HG03342 (cell line): ENCODE data around the gene CREBRF.
"Not testable (repeated sequence)": the region's sequence is repeated elsewhere in the genome, so short reads cannot be mapped to it uniquely, and the experiment has no call there.

ENCODE experiments used
- ATAC-seq: cut with Tn5 transposase; IDR thresholded peaks from one replicate; pipeline ENCODE4 v1.9.1; 2021; ENCODE audit warnings: mild to moderate bottlenecking, moderate library complexity; ENCODE audit not compliant: unreplicated experiment

The CREBRF gene, protein sequence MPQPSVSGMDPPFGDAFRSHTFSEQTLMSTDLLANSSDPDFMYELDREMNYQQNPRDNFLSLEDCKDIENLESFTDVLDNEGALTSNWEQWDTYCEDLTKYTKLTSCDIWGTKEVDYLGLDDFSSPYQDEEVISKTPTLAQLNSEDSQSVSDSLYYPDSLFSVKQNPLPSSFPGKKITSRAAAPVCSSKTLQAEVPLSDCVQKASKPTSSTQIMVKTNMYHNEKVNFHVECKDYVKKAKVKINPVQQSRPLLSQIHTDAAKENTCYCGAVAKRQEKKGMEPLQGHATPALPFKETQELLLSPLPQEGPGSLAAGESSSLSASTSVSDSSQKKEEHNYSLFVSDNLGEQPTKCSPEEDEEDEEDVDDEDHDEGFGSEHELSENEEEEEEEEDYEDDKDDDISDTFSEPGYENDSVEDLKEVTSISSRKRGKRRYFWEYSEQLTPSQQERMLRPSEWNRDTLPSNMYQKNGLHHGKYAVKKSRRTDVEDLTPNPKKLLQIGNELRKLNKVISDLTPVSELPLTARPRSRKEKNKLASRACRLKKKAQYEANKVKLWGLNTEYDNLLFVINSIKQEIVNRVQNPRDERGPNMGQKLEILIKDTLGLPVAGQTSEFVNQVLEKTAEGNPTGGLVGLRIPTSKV

DNA sequence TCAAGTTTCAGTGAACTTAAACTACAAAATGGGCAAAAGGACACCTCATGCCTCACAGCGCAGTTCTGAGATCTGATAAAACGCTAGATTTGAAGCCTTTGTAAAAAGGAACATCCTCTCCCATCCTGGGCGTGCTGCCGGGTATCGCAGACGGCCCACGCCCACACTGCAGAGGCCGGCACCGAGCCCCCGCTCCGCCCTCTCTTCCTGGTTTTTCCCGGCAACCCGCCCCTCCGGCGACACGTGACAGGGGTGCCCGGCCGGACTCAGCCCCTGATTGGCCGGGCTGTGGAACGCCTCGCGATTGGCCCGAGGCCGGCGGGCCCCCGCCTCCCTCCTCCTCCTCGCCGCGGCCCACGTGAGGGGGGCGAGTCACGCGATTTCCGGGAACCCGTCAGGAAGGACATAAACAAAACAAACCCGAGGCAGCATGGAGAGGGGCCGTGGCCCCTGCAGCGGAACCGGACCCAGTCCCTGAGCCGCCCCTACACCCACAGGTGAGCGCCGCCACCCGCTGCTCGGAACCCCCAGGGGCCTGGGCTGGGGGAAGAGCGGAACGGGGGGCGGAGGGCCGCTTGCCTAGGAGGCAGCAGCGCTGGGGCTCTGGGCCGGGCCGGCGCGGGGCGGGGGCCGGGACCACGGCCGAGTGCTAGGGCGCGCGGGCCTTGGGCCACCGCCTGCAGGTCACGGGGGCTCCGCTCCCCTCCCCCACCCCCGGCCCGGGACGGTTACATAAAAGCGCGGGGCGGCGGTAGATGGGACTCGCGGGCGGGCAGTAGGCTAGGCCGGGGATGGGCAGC lies at the start of gene CREBRF:
TSS of gene CREBRF (plus strand) at position 370 of the 800 bp plus-strand sequence. CDS start 24,424 bp downstream, outside the sequence.
- ATAC-seq, result peak; percentile 73

- no peak for ATAC-seq
These were observed 46.1 kb upstream of the CREBRF start for GRCh38 chr5:173010021-173010420.

DNA sequence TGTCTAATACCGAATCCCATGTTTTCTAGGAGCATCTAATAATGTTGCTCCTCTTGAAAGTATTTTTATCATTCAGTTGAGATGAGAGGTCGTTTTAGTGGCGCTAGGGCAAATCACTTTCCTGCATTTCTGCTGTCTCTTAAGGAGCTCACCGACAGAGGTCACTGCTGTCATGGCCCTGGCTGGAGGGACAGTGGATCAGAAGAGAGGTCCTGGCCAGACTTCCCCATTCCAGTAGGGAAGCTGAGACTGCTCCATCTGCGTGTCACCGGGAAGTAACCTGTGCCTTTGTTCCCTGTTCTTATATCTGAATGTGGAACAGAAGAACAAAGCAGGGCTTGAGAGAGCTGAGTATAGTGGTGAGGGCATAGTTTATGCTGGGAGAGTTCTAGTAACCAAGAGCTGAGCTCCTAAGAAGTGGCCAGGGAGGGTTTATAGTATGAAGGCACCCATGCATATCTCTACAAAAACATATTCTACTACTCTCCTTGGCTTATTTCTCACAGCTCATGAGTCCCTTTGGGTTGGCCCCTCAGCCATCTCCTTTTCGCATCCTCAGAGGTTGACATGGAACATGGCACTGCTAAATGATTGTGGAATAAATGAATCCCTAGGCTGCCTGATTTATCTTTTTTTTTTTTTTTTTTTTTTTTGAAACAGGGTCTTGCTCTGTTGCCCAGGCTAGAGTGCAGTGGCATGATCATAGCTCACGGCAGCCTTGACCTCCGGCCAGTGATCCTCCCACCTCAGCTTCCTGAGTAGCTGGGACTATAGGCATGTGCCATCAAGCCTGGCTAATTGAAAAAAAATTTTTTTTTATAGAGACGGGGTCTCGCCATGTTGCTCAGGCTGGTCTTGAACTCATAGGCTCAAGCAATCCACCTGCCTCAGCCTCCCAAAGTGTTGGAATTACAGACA lies 45.3 kb upstream of the CREBRF start:
- no peak for ATAC-seq

DNA sequence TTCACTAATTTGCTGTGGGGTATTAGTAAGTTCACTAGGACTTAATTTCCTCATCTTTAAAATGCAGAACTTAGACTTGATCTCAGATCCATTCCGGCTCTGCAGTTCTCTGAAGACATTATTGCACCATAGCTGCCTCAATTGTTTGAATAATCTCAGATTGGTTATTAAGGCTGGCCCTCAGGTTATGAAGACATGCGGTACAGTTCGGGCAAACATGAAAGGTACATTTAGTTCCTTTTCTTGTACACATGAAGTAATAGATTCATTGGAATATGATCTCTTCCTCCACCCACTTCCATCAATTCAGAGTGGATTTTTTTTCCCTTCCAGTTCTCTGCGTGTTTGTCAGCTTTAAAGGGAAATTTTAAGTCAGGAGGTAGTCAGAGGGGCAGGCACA lies 44.6 kb upstream of the CREBRF start:
- no peak for ATAC-seq

GRCh38 chr5:173012882-173013281 lies 43.3 kb upstream of the CREBRF start:
- no peak for ATAC-seq

DNA sequence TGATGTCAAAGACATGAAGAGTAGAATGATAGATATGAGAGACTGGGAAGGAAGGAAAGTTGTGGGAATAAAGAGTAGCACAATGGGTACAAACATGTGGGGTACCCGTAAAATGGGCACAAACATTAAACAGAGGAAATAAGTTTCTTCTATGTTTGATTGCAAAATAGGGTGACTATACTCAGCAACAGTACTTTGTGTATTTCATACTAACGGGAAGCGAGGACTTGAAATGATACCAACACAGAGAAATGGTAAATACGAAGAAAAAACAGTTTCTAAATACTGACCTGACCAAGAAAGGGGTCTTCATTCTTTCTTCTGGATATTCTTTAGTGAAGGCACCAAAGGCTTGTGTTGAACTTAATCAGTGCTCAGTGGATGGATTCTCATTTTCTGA lies 41.5 kb upstream of the CREBRF start:
- no peak for ATAC-seq

DNA sequence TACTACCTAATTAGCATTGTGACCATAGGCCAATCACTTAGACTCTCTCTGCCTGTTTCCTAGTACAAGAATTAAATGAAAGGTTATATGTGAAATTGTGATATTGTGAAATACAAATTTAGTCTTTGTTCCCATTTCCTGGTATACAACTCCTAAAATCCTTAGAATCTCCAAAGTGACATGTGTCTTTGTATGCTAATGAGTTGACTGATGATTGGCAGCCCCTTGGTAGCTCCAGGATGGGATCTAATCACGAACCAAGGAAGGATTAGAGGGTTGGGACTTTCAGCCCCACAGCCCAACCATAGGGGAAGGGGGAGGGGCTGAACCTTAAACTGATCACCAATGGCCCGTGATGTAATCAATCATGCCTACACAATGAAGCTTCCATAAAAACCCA lies 41.0 kb upstream of the CREBRF start:
- no peak for ATAC-seq

DNA sequence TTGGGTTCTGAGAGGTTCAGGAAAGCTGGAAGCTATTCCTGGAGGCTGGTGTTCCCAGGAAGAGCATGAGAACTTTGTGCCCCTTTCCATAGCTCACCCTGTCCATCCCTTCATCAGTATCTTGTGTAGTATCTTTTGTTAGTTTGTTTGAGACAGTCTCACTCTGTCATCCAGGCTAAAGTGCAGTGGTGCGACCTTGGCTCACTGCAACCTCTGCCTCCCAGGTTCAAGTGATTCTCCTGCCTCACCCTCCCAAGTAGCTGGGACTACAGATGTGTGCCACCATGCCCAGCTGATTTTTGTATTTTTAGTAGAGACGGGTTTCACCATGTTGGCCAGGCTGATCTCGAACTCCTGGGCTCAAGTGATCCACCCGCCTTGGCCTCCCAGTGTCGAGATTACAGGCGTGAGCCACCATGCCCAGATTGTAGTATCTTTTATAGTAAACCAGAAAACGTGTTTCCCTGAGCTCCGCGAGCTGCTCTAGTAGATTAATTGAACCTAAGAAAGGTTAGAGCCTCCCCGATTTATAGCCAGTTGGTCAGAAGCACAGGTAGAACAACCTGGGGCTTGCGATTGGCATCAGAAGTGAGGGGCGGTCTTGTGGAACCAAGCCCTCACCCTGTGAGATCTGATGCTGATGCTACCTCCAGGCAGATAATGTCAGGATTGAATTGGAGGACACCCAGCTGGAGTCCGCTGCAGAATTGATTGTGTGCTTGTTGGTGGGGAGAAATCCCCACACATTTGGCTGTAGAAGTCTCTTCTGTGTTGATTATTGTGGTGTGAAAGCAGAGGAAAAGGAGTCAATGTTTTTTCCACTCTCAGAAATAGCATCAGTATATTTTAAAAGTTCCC lies 40.3 kb upstream of the CREBRF start:
- no peak for ATAC-seq

DNA sequence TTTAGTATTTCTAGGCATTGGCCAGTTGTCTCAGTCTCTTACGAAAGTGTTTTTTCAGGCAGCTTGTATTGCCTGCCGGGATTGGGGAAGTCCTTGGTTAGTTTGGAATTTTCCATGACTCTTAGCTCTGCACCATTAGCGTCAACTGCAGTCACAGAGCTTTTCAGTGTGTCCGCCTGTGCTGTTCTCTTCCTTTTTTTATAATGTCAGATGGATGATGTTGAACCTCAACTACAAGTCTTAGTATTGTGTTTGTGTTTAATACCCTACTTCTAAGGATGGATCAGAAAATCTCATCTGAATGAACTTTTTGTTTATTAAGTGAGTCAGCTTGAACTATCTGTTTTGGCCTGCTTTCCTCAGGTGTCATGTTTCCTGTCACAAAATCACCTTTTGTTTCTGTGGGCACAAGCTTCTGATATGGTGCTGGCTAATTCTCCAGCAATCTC lies 39.5 kb upstream of the CREBRF start:
- ATAC-seq, result no peak

DNA sequence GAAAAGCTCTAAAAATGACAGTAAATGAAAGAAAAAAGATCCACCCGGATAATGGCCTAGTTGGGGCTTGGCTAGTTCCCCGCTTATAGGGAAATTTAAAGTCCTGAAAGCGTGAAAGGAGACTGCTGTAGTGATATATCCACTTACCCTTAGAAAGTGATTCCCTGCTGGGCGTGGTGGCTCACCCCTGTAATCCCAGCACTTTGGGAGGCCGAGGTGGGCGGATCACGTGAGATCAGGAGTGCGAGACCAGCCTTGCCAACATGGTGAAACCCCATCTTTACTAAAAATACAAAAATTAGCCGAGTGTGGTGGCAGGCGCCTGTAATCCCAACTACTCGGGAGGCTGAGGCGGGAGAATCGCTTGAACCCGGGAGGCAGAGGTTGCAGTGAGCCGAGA lies 39.1 kb upstream of the CREBRF start:
- not testable (repeated sequence) for ATAC-seq

GRCh38 chr5:173018358-173018757 lies 37.8 kb upstream of the CREBRF start:
- no peak for ATAC-seq

DNA sequence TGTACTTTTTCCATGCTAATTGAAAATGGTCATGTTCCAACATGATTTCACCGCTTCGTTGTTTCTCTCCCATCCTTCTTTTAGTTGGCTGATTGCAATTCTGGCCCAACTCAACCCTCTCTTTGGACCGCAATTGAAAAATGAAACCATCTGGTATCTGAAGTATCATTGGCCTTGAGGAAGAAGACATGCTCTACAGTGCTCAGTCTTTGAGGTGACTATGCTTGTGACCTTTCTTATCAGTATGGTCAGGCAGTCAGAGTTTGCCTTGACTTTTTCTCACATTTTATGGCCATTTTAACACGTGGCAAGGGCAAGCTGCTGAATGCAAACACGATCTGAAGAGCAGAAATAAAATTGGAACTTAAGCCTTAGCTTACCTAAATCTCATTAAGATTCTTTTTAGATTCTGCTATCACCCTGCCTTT lies 36.0 kb upstream of the CREBRF start:
- no peak for ATAC-seq

DNA sequence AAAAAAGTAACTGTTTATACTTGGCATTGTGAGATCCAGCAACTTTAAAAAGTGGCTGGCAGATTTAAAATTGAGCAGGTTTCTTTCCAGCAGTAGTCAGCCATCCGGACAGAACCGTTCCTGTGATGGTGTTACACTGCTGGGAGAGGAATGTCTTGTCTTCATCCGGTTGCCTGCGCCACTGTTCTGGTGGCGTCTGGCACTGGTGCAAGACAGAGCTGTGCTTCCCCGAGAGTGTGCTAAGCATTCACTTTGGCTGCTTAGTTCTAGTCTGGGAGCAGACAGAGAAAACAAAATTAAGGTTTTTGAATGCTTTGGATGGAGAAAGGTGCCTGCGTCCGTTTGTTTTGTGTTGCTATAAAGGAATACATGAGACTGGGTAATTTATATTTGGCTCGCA lies 35.5 kb upstream of the CREBRF start:
- no peak for ATAC-seq

- ATAC-seq, result no peak
These were observed 30.5 kb upstream of the CREBRF start for GRCh38 chr5:173025651-173026050.

- no peak for ATAC-seq
These were observed 28.2 kb upstream of the CREBRF start for GRCh38 chr5:173027905-173028304.

DNA sequence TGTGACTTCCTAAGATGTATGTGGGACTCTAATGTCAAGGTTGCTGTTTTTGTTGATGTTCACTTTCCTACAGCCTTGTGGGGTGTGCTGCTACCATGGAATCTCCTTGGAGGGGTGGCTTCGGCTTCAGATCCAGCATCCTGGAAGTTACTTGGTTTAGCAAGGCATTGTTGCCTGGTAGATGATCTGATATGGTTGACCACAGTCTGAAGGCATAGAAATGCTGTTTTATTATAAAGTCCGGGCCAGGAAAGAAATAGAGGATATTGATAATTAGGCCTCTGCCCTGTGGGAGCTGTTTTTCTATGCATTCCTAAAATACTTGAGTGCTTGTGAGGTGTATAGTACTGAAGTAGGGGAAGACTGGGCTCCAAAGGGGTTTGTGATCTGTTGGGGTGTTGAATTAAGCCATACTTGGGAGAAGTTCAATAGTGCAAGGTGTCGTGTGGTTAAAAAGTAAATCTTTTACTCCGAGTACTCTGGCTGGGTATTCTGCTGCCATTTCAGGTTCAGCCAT lies 27.3 kb upstream of the CREBRF start:
- no peak for ATAC-seq

GRCh38 chr5:173029499-173029921 lies 26.6 kb upstream of the CREBRF start:
- ATAC-seq, result no peak

DNA sequence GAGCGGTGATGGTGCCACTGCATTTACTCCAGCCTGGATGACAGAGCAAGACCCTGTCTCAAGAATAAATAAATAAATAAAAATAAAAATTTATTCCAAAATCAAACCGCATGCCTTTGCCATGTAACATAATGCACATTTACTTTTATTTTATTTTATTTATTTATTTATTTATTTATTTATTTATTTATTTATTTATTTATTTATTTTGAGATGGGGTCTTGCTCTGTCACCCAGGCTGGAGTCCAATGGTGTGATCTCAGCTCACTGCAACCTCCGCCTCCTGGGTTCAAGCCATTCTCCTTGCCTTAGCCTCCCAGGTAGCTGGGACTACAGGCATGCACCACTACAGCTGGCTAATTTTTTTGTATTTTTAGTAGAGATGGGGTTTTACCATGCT lies 24.1 kb upstream of the CREBRF start:
- not testable (repeated sequence) for ATAC-seq

- no peak for ATAC-seq
These were observed 23.4 kb upstream of the CREBRF start for GRCh38 chr5:173032730-173033129.
